ENCODE results near the gene DENND5A.

DNA sequence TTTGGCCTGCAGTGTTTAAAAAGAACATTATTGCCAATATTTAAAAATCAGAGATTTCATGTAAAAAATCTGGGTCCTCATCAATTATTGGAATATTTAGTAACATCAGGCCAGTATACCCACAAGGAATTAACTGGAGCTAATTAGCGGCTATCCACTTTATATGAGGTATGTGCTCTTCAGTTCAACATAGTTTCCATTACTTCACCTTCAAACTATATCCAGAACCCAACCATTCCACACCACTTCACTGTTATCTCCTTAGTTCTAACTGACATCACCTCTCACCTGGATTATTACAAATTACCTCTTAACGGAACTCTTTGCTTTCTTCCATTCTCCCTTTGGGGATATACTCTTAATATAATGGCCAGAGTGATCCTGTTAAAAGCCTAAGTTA is 64.7 kb downstream of the DENND5A start:
- TF ChIP-seq, protein P1, sequence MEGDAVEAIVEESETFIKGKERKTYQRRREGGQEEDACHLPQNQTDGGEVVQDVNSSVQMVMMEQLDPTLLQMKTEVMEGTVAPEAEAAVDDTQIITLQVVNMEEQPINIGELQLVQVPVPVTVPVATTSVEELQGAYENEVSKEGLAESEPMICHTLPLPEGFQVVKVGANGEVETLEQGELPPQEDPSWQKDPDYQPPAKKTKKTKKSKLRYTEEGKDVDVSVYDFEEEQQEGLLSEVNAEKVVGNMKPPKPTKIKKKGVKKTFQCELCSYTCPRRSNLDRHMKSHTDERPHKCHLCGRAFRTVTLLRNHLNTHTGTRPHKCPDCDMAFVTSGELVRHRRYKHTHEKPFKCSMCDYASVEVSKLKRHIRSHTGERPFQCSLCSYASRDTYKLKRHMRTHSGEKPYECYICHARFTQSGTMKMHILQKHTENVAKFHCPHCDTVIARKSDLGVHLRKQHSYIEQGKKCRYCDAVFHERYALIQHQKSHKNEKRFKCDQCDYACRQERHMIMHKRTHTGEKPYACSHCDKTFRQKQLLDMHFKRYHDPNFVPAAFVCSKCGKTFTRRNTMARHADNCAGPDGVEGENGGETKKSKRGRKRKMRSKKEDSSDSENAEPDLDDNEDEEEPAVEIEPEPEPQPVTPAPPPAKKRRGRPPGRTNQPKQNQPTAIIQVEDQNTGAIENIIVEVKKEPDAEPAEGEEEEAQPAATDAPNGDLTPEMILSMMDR (IDR thresholded peaks at IDR 0.05 in 8 of 11, conservative IDR thresholded peaks at IDR 0.05 in 3 of 11) = no peak
- TF ChIP-seq POLR2AphosphoS5 (IDR thresholded peaks at IDR 0.05) (no peak), POLR2A (IDR thresholded peaks at IDR 0.05) (no peak)
